ENCODE measurements around the gene TNK1. TPM values are rescaled to one million over a fixed set of nuclear protein-coding genes. Genes with fewer than 3 reads are reported as not detected.
A peak's percentile ranks its signal among the peaks of the same experiment; 100 is the strongest.
"Not testable (repeated sequence)": the region's sequence is repeated elsewhere in the genome, so short reads cannot be mapped to it uniquely, and the experiment has no call there.

The TNK1 gene
- total and polyA plus RNA-seq, 2 donors (not counting 1 experiment from before 2014, with no cell fraction given) = 11.7 to 23.7 TPM

DNA sequence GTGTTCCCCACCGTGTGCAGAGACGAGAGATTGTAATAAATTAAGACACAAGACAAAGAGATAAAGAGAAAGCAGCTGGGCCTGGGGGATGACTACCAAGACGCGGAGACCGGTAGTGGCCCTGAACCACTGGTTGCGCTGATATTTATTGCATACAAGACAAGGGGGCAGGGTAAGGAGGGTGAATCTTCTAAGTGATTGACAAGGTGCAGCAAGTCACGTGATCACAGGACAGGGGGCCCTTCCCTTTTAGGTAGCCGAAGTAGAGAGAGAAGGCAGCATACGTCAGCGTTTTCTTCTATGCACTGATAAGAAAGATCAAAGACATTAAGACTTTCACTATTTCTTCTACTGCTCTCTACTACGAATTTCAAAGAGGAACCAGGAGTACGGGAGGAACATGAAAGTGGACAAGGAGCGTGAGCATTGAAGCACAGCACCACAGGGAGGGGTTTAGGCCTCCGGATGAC lies 48.3 kb upstream of the TNK1 start:
- peak overlapping the region; percentile 70 for H3K4me3 Mint-ChIP-seq
- 41% methylated on average over 5 of the region's 14 CpGs for WGBS (ENCODE audit: insufficient coverage)
- H3K4me3 ChIP-seq (ENCODE audit: control extremely low read depth in 1 of 5, extremely low read depth in 1 of 5, insufficient read depth in 1 of 5, low read depth in 2 of 5, low read length in 4 of 5); H3K36me3 ChIP-seq (replicated peaks in 1 of 2; ENCODE audit: control extremely low read depth in 1 of 2, control insufficient read depth in 1 of 2, extremely low read depth in 1 of 2, insufficient read depth in 2 of 2, low read length in 1 of 2); H3K9me3 Mint-ChIP-seq (ENCODE audit: insufficient read depth); H3K9ac ChIP-seq (ENCODE audit: low read length); H2AFZ ChIP-seq (ENCODE audit: insufficient read depth, low read depth, low read length, poor library complexity, severe bottlenecking); intact Hi-C loops (cut with micrococcal nuclease); H3K27me3 Mint-ChIP-seq; H4K20me1 ChIP-seq (ENCODE audit: control insufficient read depth, insufficient read depth, low read length, poor library complexity, severe bottlenecking); H3K27me3 ChIP-seq (replicated peaks in 1 of 4; ENCODE audit: control extremely low read depth in 1 of 4, control insufficient read depth in 3 of 4, insufficient read depth in 4 of 4, low read length in 3 of 4); ATAC-seq (ENCODE audit: low read depth); H3K9me3 ChIP-seq (ENCODE audit: control extremely low read depth in 1 of 3, control insufficient read depth in 2 of 3, insufficient read depth in 1 of 3, low read length in 2 of 3): not testable (repeated sequence)
- POLR2A ChIA-PET = interaction anchor here (0.9 kb wide), 1 partner anchor 19 kb away, joined by 4 read pairs; no protein-coding TSS in a partner anchor
- CTCF ChIA-PET = interaction anchor here (1.1 to 6.2 kb wide), 2 partner anchors 12 to 13 kb away, joined by 3 to 53 read pairs; no protein-coding TSS in a partner anchor
- peak; percentile 45 for DNase-seq
- Histone ChIP-seq H3K4me1 (ENCODE audit: control insufficient read depth in 2 of 2, insufficient read depth in 2 of 2, low read length in 2 of 2) (peaks cover 36 to 68% of the 10 kb centered on the region in 2 donors), H3K27ac (ENCODE audit: low read length in 2 of 2) (peak overlapping the region in 1 of 2 donors; percentile 37), H3K79me2 (ENCODE audit: control insufficient read depth, insufficient read depth, low read length) (peaks cover 55% of the 10 kb centered on the region), H3K4me2 (replicated peaks; ENCODE audit: low read depth, low read length, poor library complexity, severe bottlenecking) (peak overlapping the region; percentile 44)
- peaks cover 60% of the 10 kb centered on the region for H3K4me1 Mint-ChIP-seq
- H3K27ac Mint-ChIP-seq = peak overlapping the region; percentile 89

- POLR2A ChIA-PET = interaction anchor here (1.0 to 1.3 kb wide), 2 partner anchors 9 to 223 kb away, joined by 3 to 5 read pairs; partner anchors contain the start of gene TNFSF13
- Mint-ChIP-seq H3K4me3 (peak overlapping the region; percentile 89), H3K27ac (peak overlapping the region; percentile 96), H3K27me3 (no peaks in the 10 kb centered on the region), H3K9me3 (ENCODE audit: insufficient read depth) (no peaks in the 10 kb centered on the region), H3K4me1 (peaks cover 50% of the 10 kb centered on the region)
- no peak overlapping the region for H3K4me3 ChIP-seq (ENCODE audit: control extremely low read depth in 1 of 5, extremely low read depth in 1 of 5, insufficient read depth in 1 of 5, low read depth in 2 of 5, low read length in 4 of 5)
- intact Hi-C loops (cut with micrococcal nuclease) = no loop called here
- no peak overlapping the region for H3K9ac ChIP-seq (ENCODE audit: low read length)
- no peak overlapping the region for H2AFZ ChIP-seq (ENCODE audit: insufficient read depth, low read depth, low read length, poor library complexity, severe bottlenecking)
- DNase-seq (no peak), ATAC-seq (ENCODE audit: low read depth) (no peak)
- CTCF ChIA-PET = interaction anchor here (0.9 to 6.2 kb wide), 8 partner anchors 8 to 226 kb away, joined by 3 to 53 read pairs (median 13); partner anchors contain the start of genes KCTD11 and TMEM95
- peaks cover 32 to 77% of the 10 kb centered on the region in 2 donors for H3K4me1 ChIP-seq (ENCODE audit: control insufficient read depth in 2 of 2, insufficient read depth in 2 of 2, low read length in 2 of 2)
- TF ChIP-seq EZH2 (IDR thresholded peaks at IDR 0.05; ENCODE audit: borderline replicate concordance, insufficient read depth, low read depth, low read length, poor library complexity, severe bottlenecking) (no peak), CTCF (IDR thresholded peaks at IDR 0.05) (no peak)
- no peaks in the 10 kb centered on the region for H3K9me3 ChIP-seq (ENCODE audit: control extremely low read depth in 1 of 3, control insufficient read depth in 2 of 3, insufficient read depth in 1 of 3, low read length in 2 of 3)
- peaks cover 20% of the 10 kb centered on the region for H4K20me1 ChIP-seq (ENCODE audit: control insufficient read depth, insufficient read depth, low read length, poor library complexity, severe bottlenecking)
- 100% methylated on average over 1 of the region's 3 CpGs for WGBS (ENCODE audit: insufficient coverage)
- H3K27me3 ChIP-seq (replicated peaks in 1 of 4; ENCODE audit: control extremely low read depth in 1 of 4, control insufficient read depth in 3 of 4, insufficient read depth in 4 of 4, low read length in 3 of 4) = no peaks in the 10 kb centered on the region
- H3K36me3 ChIP-seq (replicated peaks in 1 of 2; ENCODE audit: control extremely low read depth in 1 of 2, control insufficient read depth in 1 of 2, extremely low read depth in 1 of 2, insufficient read depth in 2 of 2, low read length in 1 of 2) = peaks cover 4 to 16% of the 10 kb centered on the region in 2 experiments
- peak overlapping the region; percentile 86 for H3K4me2 ChIP-seq (replicated peaks; ENCODE audit: low read depth, low read length, poor library complexity, severe bottlenecking)
- peaks cover 75% of the 10 kb centered on the region for H3K79me2 ChIP-seq (ENCODE audit: control insufficient read depth, insufficient read depth, low read length)
- peak overlapping the region; percentile 67 to 79 for H3K27ac ChIP-seq (ENCODE audit: low read length in 2 of 2)
These were observed 45.9 kb upstream of the TNK1 start for GRCh38 chr17:7334938-7335538.

DNA sequence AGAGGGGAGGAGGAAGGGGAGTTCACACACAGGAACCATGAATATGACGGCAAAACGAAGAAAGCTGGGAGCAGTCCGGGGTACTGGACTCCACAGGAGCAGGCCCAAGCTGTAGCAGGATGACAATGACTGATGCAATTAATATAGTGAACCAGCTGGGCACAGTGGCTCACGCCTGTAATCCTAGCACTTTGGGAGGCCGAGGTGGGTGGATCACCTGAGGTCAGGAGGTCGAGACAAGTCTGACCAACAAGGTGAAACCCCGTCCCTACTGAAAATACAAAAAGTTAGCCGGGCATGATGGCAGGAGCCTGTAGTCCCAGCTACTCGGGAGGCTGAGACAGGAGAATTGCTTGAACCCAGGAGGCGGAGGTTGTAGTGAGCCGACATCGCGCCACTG lies 45.1 kb upstream of the TNK1 start:
- H3K9me3 ChIP-seq (ENCODE audit: control extremely low read depth in 1 of 3, control insufficient read depth in 2 of 3, insufficient read depth in 1 of 3, low read length in 2 of 3); H3K9me3 Mint-ChIP-seq (ENCODE audit: insufficient read depth); intact Hi-C loops (cut with micrococcal nuclease); H3K27me3 ChIP-seq (replicated peaks in 1 of 4; ENCODE audit: control extremely low read depth in 1 of 4, control insufficient read depth in 3 of 4, insufficient read depth in 4 of 4, low read length in 3 of 4); H3K27me3 Mint-ChIP-seq; ATAC-seq (ENCODE audit: low read depth); DNase-seq: not testable (repeated sequence)
- Histone ChIP-seq H3K4me1 (ENCODE audit: control insufficient read depth in 2 of 2, insufficient read depth in 2 of 2, low read length in 2 of 2) (peaks cover 26 to 69% of the 10 kb centered on the region in 2 donors), H3K79me2 (ENCODE audit: control insufficient read depth, insufficient read depth, low read length) (peaks cover 76% of the 10 kb centered on the region), H3K4me3 (ENCODE audit: control extremely low read depth in 1 of 5, extremely low read depth in 1 of 5, insufficient read depth in 1 of 5, low read depth in 2 of 5, low read length in 4 of 5) (peak overlapping the region in 4 of 5 experiments; percentile 84 to 93 (median 87)), H2AFZ (ENCODE audit: insufficient read depth, low read depth, low read length, poor library complexity, severe bottlenecking) (peak overlapping the region; percentile 76), H3K9ac (ENCODE audit: low read length) (peak overlapping the region; percentile 87), H3K36me3 (replicated peaks in 1 of 2; ENCODE audit: control extremely low read depth in 1 of 2, control insufficient read depth in 1 of 2, extremely low read depth in 1 of 2, insufficient read depth in 2 of 2, low read length in 1 of 2) (peaks cover 4 to 21% of the 10 kb centered on the region in 2 experiments), H3K4me2 (replicated peaks; ENCODE audit: low read depth, low read length, poor library complexity, severe bottlenecking) (peak overlapping the region; percentile 86), H3K27ac (ENCODE audit: low read length in 2 of 2) (peak overlapping the region; percentile 67 to 79), H4K20me1 (ENCODE audit: control insufficient read depth, insufficient read depth, low read length, poor library complexity, severe bottlenecking) (peaks cover 27% of the 10 kb centered on the region)
- ChIA-PET CTCF (interaction anchor here (1.0 to 6.2 kb wide), 17 partner anchors 9 to 290 kb away, joined by 3 to 53 read pairs (median 6); partner anchors contain the start of genes KCTD11, SENP3, SLC2A4 and SOX15), POLR2A (interaction anchor here (0.6 to 2.3 kb wide), 10 partner anchors 10 to 248 kb away, joined by 3 to 7 read pairs (median 4); partner anchors contain the start of genes CTDNEP1, DVL2, KCTD11 and MPDU1)
- peak overlapping the region; percentile 96 for H3K27ac Mint-ChIP-seq
- WGBS (ENCODE audit: insufficient coverage) = 68% methylated on average over 6 of the region's 13 CpGs
- peaks cover 48% of the 10 kb centered on the region for H3K4me1 Mint-ChIP-seq
- peak overlapping the region; percentile 89 for H3K4me3 Mint-ChIP-seq

Measured in B cell (primary cell).